CD4-positive, alpha-beta T cell treated with Interleukin-4 for 1 hour (primary cell): ENCODE results near the gene VNN1.
"Not testable (repeated sequence)": the region's sequence is repeated elsewhere in the genome, so short reads cannot be mapped to it uniquely, and the experiment has no call there.

Source experiments
- DNase-seq, 2 donors: peaks; one replicate each; pipeline ENCODE4 v3.0.0-alpha.2; 2020 to 2022

Gene VNN1

GRCh38 chr6:132666118-132666517 is 47.7 kb downstream of the VNN1 start:
- DNase-seq, result no peak

- no peak for DNase-seq
These were observed 49.4 kb downstream of the VNN1 start for GRCh38 chr6:132664309-132665034.

- no peak for DNase-seq
These were observed 50.2 kb downstream of the VNN1 start for GRCh38 chr6:132663661-132664060.

- no peak for DNase-seq
These were observed 51.9 kb downstream of the VNN1 start for GRCh38 chr6:132661906-132662305.

GRCh38 chr6:132659082-132659481 is 54.8 kb downstream of the VNN1 start, which contains the start of gene TAAR1:
Gene TAAR1 (minus strand): TSS chr6:132659182. CDS start chr6:132646003, 13,179 bp downstream.
- DNase-seq, result no peak

GRCh38 chr6:132651062-132651461 is 62.8 kb downstream of the VNN1 start:
- peak in 1 of 2 donors; percentile 9 for DNase-seq

- no peak for DNase-seq
These were observed 63.4 kb downstream of the VNN1 start for GRCh38 chr6:132650429-132650828.

- no peak for DNase-seq
These were observed 65.0 kb downstream of the VNN1 start for GRCh38 chr6:132648828-132649227.

GRCh38 chr6:132648356-132648755 is 65.5 kb downstream of the VNN1 start:
- DNase-seq, result peak in 1 of 2 donors; percentile 25

GRCh38 chr6:132643547-132643946 is 70.3 kb downstream of the VNN1 start:
- DNase-seq, result no peak

GRCh38 chr6:132637135-132637534 is 76.7 kb downstream of the VNN1 start:
- DNase-seq, result not testable (repeated sequence)

GRCh38 chr6:132635906-132636305 is 77.9 kb downstream of the VNN1 start:
- not testable (repeated sequence) for DNase-seq

- not testable (repeated sequence) for DNase-seq
These were observed 78.6 kb downstream of the VNN1 start for GRCh38 chr6:132635288-132635687.

- DNase-seq, result no peak
These were observed 79.1 kb downstream of the VNN1 start for GRCh38 chr6:132634796-132635195.

GRCh38 chr6:132633362-132633761 is 80.5 kb downstream of the VNN1 start:
- DNase-seq, result no peak
